Activated CD4-positive, CD25-positive, alpha-beta regulatory T cell treated with anti-CD3 and anti-CD28 coated beads, Interleukin-2, amount 50 U/mL, for 72 hours (primary cell): ENCODE measurements around the gene AGRN.
A peak's percentile ranks its signal among the peaks of the same experiment; 100 is the strongest.

Experiments
- DNase-seq: peaks from one replicate; pipeline ENCODE4 v3.0.0; 2021

Gene AGRN

GRCh38 chr1:1082776-1083415 is 63.0 kb downstream of the AGRN start:
- no peak for DNase-seq

GRCh38 chr1:1083416-1084371 is 63.8 kb downstream of the AGRN start:
- DNase-seq: no peak

GRCh38 chr1:1084372-1085170 is 64.7 kb downstream of the AGRN start:
- no peak for DNase-seq

- DNase-seq: no peak
These were observed 65.4 kb downstream of the AGRN start for GRCh38 chr1:1085171-1085841.

GRCh38 chr1:1085911-1086841 is 66.3 kb downstream of the AGRN start:
- DNase-seq: no peak

- DNase-seq: no peak
These were observed 67.0 kb downstream of the AGRN start for GRCh38 chr1:1086911-1087341.

- no peak for DNase-seq
These were observed 67.6 kb downstream of the AGRN start for GRCh38 chr1:1087351-1088028.

GRCh38 chr1:1088029-1088800 is 68.3 kb downstream of the AGRN start:
- DNase-seq: no peak

GRCh38 chr1:1088801-1089680 is 69.1 kb downstream of the AGRN start:
- DNase-seq: peak; percentile 30

GRCh38 chr1:1089731-1090423 is 70.0 kb downstream of the AGRN start:
- DNase-seq: peak; percentile 28

GRCh38 chr1:1090424-1091343 is 70.8 kb downstream of the AGRN start:
- peak; percentile 29 for DNase-seq

- peak; percentile 35 for DNase-seq
These were observed 71.6 kb downstream of the AGRN start for GRCh38 chr1:1091344-1092148.

GRCh38 chr1:1092149-1092855 is 72.4 kb downstream of the AGRN start:
- peak; percentile 28 for DNase-seq

GRCh38 chr1:1092894-1093609 is 73.1 kb downstream of the AGRN start:
- peak; percentile 26 for DNase-seq

- DNase-seq: peak; percentile 27
These were observed 73.7 kb downstream of the AGRN start for GRCh38 chr1:1093610-1093943.
